IMR-90 (cell line): ENCODE data around the gene EGFR. TPM values are rescaled to one million over a fixed set of nuclear protein-coding genes. Genes with fewer than 3 reads are reported as not detected.

Experiments
- ATAC-seq: fragments of 200-7000 bp; cut with Tn5 transposase; 2 replicates; pipeline ENCODE4 v1.9.1; 2020; ENCODE audit warnings: low read depth, mild to moderate bottlenecking, moderate library complexity
- BruUV-seq: library from RNA; stranded (reverse); fragments of 400-500 nt; replicated peaks from 2 replicates; lab custom pipeline; 2021; lab: Mats Ljungman, UMichigan
- CTCF ChIA-PET: fragments of 300-600 bp; formaldehyde crosslinking; extraction: SDS; loops from one replicate; lab custom pipeline; 2021; ENCODE audit warnings: antibody characterized with exemption; lab: Yijun Ruan, JAX
- POLR2A ChIA-PET: fragments of 300-600 bp; sonication (Branson Sonifier 250); formaldehyde crosslinking; loops from one replicate; lab custom pipeline; 2022; ENCODE audit warnings: antibody characterized with exemption; ENCODE audit not compliant: unreplicated experiment; lab: Charles Lee
- DNase-seq: peaks from one replicate; pipeline ENCODE4 v3.0.0; 2013
- H2AFZ ChIP-seq: replicated peaks from 2 replicates; pipeline ENCODE3; 2013; ENCODE audit warnings: low read length, mild to moderate bottlenecking; ENCODE audit not compliant: poor library complexity
- H2AK5ac ChIP-seq: 2 replicates; pipeline ENCODE4 v1.6.1; 2013; ENCODE audit warnings: low read depth, low read length, inconsistent platforms
- H2AK9ac ChIP-seq: replicated peaks from 2 replicates; pipeline ENCODE3; 2013; ENCODE audit warnings: mild to moderate bottlenecking, low read depth, low read length, moderate library complexity; ENCODE audit not compliant: poor library complexity
- H2BK120ac ChIP-seq: 2 replicates; pipeline ENCODE4 v1.6.1; 2013; ENCODE audit warnings: low read depth, low read length, inconsistent platforms
- H2BK15ac ChIP-seq: 3 replicates; pipeline ENCODE4 v1.6.1; 2013; ENCODE audit warnings: low read depth, low read length, inconsistent platforms
- H2BK20ac ChIP-seq: 2 replicates; pipeline ENCODE4 v1.6.1; 2013; ENCODE audit warnings: low read depth, mild to moderate bottlenecking, inconsistent platforms, low read length, moderate library complexity
- H2BK5ac ChIP-seq: 2 replicates; pipeline ENCODE4 v1.6.1; 2013; ENCODE audit warnings: mild to moderate bottlenecking, low read depth, low read length, inconsistent platforms; ENCODE audit not compliant: poor library complexity, severe bottlenecking
- H3K14ac ChIP-seq: replicated peaks from 2 replicates; pipeline ENCODE4 v1.6.1; 2013; ENCODE audit warnings: low read depth, low read length, inconsistent platforms
- H3K18ac ChIP-seq: 2 replicates; pipeline ENCODE4 v1.6.1; 2013; ENCODE audit warnings: low read depth, low read length, control low read depth
- H3K23ac ChIP-seq: 2 replicates; pipeline ENCODE4 v1.6.1; 2013; ENCODE audit warnings: low read depth, low read length, inconsistent platforms
- H3K27ac ChIP-seq: 2 replicates; pipeline ENCODE4 v1.5.1; 2013; ENCODE audit warnings: mild to moderate bottlenecking, control low read depth, low read length; ENCODE audit not compliant: insufficient read depth
- H3K27me3 ChIP-seq: 2 replicates; pipeline ENCODE4 v1.6.1; 2013; ENCODE audit warnings: low read length; ENCODE audit not compliant: control insufficient read depth, insufficient read depth
- H3K36me3 ChIP-seq: 2 replicates; pipeline ENCODE4 v1.6.1; 2013; ENCODE audit warnings: low read length, mixed read lengths; ENCODE audit not compliant: control insufficient read depth, insufficient read depth
- H3K4ac ChIP-seq: 2 replicates; pipeline ENCODE4 v1.6.1; 2013; ENCODE audit warnings: low read depth, low read length, inconsistent platforms
- H3K4me1 ChIP-seq: 2 replicates; pipeline ENCODE4 v1.6.1; 2013; ENCODE audit warnings: low read length, mixed read lengths; ENCODE audit not compliant: control insufficient read depth, insufficient read depth
- H3K4me2 ChIP-seq: 2 replicates; pipeline ENCODE4 v1.6.1; 2013; ENCODE audit warnings: low read depth, mild to moderate bottlenecking, control low read depth, low read length, moderate library complexity
- H3K4me3 ChIP-seq: 2 replicates; pipeline ENCODE4 v1.5.1; 2013; ENCODE audit warnings: low read depth, mild to moderate bottlenecking, control low read depth, low read length, moderate library complexity; ENCODE audit not compliant: insufficient read depth
- H3K56ac ChIP-seq: 2 replicates; pipeline ENCODE4 v1.6.1; 2013; ENCODE audit warnings: low read length, inconsistent platforms; ENCODE audit not compliant: insufficient read depth; ENCODE audit errors: extremely low read depth
- H3K79me1 ChIP-seq, 2 experiments: 2 replicates each; pipeline ENCODE4 v1.6.1; 2013; ENCODE audit warnings: low read length in 2 of 2, inconsistent platforms in 1 of 2, low read depth in 1 of 2
- H3K9ac ChIP-seq: 2 replicates; pipeline ENCODE4 v1.6.1; 2013; ENCODE audit warnings: low read depth, low read length, control low read depth
- H3K9me1 ChIP-seq: 2 replicates; pipeline ENCODE4 v1.6.1; 2013; ENCODE audit warnings: low read length, inconsistent platforms; ENCODE audit not compliant: insufficient read depth
- H3K9me3 ChIP-seq: 2 replicates; pipeline ENCODE4 v1.6.1; 2013; ENCODE audit warnings: low read length; ENCODE audit not compliant: control insufficient read depth, insufficient read depth
- H4K20me1 ChIP-seq: 2 replicates; pipeline ENCODE4 v1.6.1; 2013; ENCODE audit warnings: low read length, inconsistent platforms; ENCODE audit not compliant: insufficient read depth
- H4K5ac ChIP-seq: 2 replicates; pipeline ENCODE4 v1.6.1; 2013; ENCODE audit warnings: mild to moderate bottlenecking, low read depth, low read length, control low read depth
- H4K8ac ChIP-seq, 2 experiments: 2 replicates each; pipeline ENCODE4 v1.6.1; 2013; ENCODE audit warnings: low read depth in 2 of 2, low read length in 2 of 2, control low read depth in 1 of 2, inconsistent platforms in 1 of 2
- H4K91ac ChIP-seq: 2 replicates; pipeline ENCODE4 v1.6.1; 2013; ENCODE audit warnings: low read depth, low read length, inconsistent platforms; ENCODE audit not compliant: insufficient read depth
- BHLHE40 ChIP-seq: fragments of 150-350 bp; IDR thresholded peaks from 2 replicates; pipeline ENCODE4 v1.6.1; 2016; ENCODE audit warnings: mild to moderate bottlenecking, low read depth, low read length
- CEBPB ChIP-seq: IDR thresholded peaks from 2 replicates; pipeline ENCODE4 v1.6.1; 2012; ENCODE audit warnings: low read depth, low read length, improper control_type of control experiment
- CHD1 ChIP-seq: IDR thresholded peaks from 2 replicates; pipeline ENCODE4 v1.6.1; 2012; ENCODE audit warnings: low read depth, low read length, improper control_type of control experiment
- FOS ChIP-seq: fragments of 150-350 bp; IDR thresholded peaks from 2 replicates; pipeline ENCODE4 v1.6.1; 2016; ENCODE audit warnings: low read depth, low read length
- MAFK ChIP-seq: IDR thresholded peaks from 2 replicates; pipeline ENCODE4 v1.6.1; 2012; ENCODE audit warnings: low read depth, low read length, improper control_type of control experiment
- MAZ ChIP-seq: IDR thresholded peaks from 2 replicates; pipeline ENCODE4 v1.6.1; 2012; ENCODE audit warnings: low read depth, mild to moderate bottlenecking, low read length, improper control_type of control experiment, moderate library complexity, borderline replicate concordance
- MXI1 ChIP-seq: IDR thresholded peaks from 2 replicates; pipeline ENCODE4 v1.6.1; 2012; ENCODE audit warnings: low read depth, mild to moderate bottlenecking, low read length, moderate library complexity, borderline replicate concordance
- RCOR1 ChIP-seq: IDR thresholded peaks from 2 replicates; pipeline ENCODE4 v1.6.1; 2012; ENCODE audit warnings: mild to moderate bottlenecking, low read length, improper control_type of control experiment; ENCODE audit not compliant: insufficient replicate concordance
- WGBS, 2 experiments: methylation state at CpG; one replicate each; pipeline versions ENCODE4 v1.1.5 to v1.1.7; 2013; ENCODE audit warnings: missing lambda C conversion rate in 2 of 2; ENCODE audit not compliant: insufficient read length in 1 of 2; ENCODE audit errors: extremely low coverage in 2 of 2; 5-methylcytosine and 5-hydroxymethylcytosine counted together
- dilution Hi-C: fragments of 300-500 bp; cut with HindIII; formaldehyde crosslinking; loops from one replicate; pipeline ENCODE4 v1.14.3; 2018; ENCODE audit warnings: low sequenced_read_pairs; ENCODE audit not compliant: unreplicated experiment
- in situ Hi-C: fragments of 300-500 bp; cut with MboI; formaldehyde crosslinking; loops from 3 replicates; pipeline ENCODE4 v1.14.3; 2019; ENCODE audit warnings: low sequenced_read_pairs, inconsistent platforms, mixed read lengths
- intact Hi-C: fragments of 100-400 bp; cut with micrococcal nuclease; formaldehyde crosslinking; loops from 2 replicates; pipeline ENCODE4 v1.10.0; 2022
- polyA plus RNA-seq, 3 experiments: library from polyadenylated mRNA; depleted of rRNA; stranded (reverse); fragments of >200 nt; gene quantifications; 2 replicates each; pipeline ENCODE4 v1.2.3, GENCODE V29; 2012; ENCODE audit warnings: low replicate concordance in 1 of 3
- total RNA-seq: library from RNA; depleted of rRNA; stranded (reverse); fragments of >200 nt; gene quantifications from 2 replicates; pipeline ENCODE4 v1.2.3, GENCODE V29; 2012
- TF ChIP-seq, protein P1 (sequence below): fragments of 150-350 bp; IDR thresholded peaks from 2 replicates; pipeline ENCODE4 v1.6.1; 2017; ENCODE audit warnings: mild to moderate bottlenecking, antibody characterized with exemption, low read length, low read depth
- TF ChIP-seq, protein P2 (sequence below): fragments of 150-350 bp; IDR thresholded peaks from 2 replicates; pipeline ENCODE4 v1.6.1; 2016; ENCODE audit warnings: low read depth, mild to moderate bottlenecking, low read length, moderate library complexity, borderline replicate concordance

EGFR gene
- total and polyA plus RNA-seq, 2 of the 4 experiments (the other 2 are of a cell fraction): 36.9 to 60.4 TPM

DNA sequence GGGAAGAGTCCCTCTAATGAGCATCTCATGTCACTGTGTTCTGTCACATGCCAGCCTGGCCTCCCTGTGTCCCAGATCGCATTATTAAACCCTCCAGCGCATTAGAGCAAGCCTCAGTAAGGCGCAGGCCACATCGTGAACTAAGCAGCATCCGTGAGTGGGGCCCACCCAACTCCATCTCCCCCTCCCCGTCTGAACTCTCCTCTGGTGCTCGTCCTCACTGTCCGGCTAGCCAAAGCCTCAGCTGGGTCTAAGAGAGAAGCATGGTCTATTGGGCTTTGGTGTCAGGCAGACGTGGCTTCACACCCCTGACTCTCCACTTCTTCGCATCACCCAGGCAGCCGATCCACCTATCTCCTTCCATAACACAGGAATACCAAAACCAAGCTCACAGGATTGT, 181.6 kb downstream of the EGFR start:
- H3K4me3 ChIP-seq: no peak overlapping the region
- peaks cover 52% of the 10 kb centered on the region for H3K36me3 ChIP-seq
- 100% methylated on average over 1 of the region's 11 CpGs; no CpG with 5 or more reads in 1 of the 2 experiments for WGBS, 2 experiments
- peaks cover 29% of the 10 kb centered on the region for H3K9me1 ChIP-seq
- no peak overlapping the region for H3K18ac ChIP-seq
- ChIA-PET CTCF (no interaction called here), POLR2A (no interaction called here)
- H3K4me1 ChIP-seq: peaks cover 7% of the 10 kb centered on the region
- no peaks in the 10 kb centered on the region for H3K9me3 ChIP-seq
- TF ChIP-seq RCOR1 (no peak), MXI1 (no peak), CEBPB (no peak), BHLHE40 (no peak), MAZ (no peak), FOS (no peak), CHD1 (no peak), MAFK (no peak)
- TF ChIP-seq, protein P1, sequence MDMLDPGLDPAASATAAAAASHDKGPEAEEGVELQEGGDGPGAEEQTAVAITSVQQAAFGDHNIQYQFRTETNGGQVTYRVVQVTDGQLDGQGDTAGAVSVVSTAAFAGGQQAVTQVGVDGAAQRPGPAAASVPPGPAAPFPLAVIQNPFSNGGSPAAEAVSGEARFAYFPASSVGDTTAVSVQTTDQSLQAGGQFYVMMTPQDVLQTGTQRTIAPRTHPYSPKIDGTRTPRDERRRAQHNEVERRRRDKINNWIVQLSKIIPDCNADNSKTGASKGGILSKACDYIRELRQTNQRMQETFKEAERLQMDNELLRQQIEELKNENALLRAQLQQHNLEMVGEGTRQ: no peak
- TF ChIP-seq, protein P2, sequence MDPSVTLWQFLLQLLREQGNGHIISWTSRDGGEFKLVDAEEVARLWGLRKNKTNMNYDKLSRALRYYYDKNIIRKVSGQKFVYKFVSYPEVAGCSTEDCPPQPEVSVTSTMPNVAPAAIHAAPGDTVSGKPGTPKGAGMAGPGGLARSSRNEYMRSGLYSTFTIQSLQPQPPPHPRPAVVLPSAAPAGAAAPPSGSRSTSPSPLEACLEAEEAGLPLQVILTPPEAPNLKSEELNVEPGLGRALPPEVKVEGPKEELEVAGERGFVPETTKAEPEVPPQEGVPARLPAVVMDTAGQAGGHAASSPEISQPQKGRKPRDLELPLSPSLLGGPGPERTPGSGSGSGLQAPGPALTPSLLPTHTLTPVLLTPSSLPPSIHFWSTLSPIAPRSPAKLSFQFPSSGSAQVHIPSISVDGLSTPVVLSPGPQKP: no peak
- in situ Hi-C loops: no loop called here
- peaks cover 12% of the 10 kb centered on the region for H4K20me1 ChIP-seq
- peak overlapping the region in 1 of 2 experiments; percentile 80; a peak in 1 of 4 replicates for H4K8ac ChIP-seq
- H3K27ac ChIP-seq: no peak overlapping the region
- no peak for DNase-seq
- no peak overlapping the region for H3K4me2 ChIP-seq
- dilution Hi-C loops: no loop called here
- H2AK9ac ChIP-seq: no peak overlapping the region
- H3K14ac ChIP-seq: no peak overlapping the region
- ATAC-seq: no peak
- no peak overlapping the region for H4K91ac ChIP-seq
- H3K56ac ChIP-seq: no peak overlapping the region
- no peak overlapping the region for H2BK15ac ChIP-seq
- H2BK120ac ChIP-seq: no peak overlapping the region; the same call in 1 of the 2 replicates
- peak overlapping the region; percentile 2; the same call in 1 of the 2 replicates for H2AK5ac ChIP-seq
- H3K9ac ChIP-seq: no peak overlapping the region
- no peak overlapping the region for H2AFZ ChIP-seq
- H3K4ac ChIP-seq: peak overlapping the region; percentile 78
- peaks cover 13 to 65% of the 10 kb centered on the region in 2 experiments for H3K79me1 ChIP-seq
- H2BK5ac ChIP-seq: peak overlapping the region; percentile 12
- no peak overlapping the region for H3K23ac ChIP-seq
- intact Hi-C loops: no loop called here
- no TSS peak for BruUV-seq
- H4K5ac ChIP-seq: no peak overlapping the region
- H2BK20ac ChIP-seq: no peak overlapping the region
- H3K27me3 ChIP-seq: no peaks in the 10 kb centered on the region
